Superior temporal gyrus (tissue), 1 donor: ENCODE data around the gene RANBP9.

Experiments
- DNase-seq: peaks from one replicate; pipeline ENCODE4 v3.0.0-alpha.2; 2016; ENCODE audit errors: extremely low spot score

Gene RANBP9

DNA sequence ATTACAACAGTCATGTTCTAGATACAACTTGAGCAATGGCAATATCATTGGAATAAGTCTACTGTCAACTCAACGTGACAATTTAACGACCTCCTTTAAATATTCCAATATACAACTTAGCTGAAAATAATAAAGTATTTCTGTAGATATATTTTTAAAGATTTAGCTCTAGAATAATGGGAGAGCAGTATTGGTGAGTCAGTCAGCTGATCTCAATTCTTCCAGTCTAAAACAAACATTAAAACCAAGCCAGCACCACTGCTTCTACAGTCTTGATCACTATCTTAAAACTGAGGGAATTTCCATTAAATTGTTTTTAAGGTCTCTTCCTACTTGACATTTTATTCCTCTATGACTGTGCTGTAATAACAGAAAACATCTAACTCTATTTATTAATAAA lies 58.3 kb downstream of the RANBP9 start:
- no peak for DNase-seq

DNA sequence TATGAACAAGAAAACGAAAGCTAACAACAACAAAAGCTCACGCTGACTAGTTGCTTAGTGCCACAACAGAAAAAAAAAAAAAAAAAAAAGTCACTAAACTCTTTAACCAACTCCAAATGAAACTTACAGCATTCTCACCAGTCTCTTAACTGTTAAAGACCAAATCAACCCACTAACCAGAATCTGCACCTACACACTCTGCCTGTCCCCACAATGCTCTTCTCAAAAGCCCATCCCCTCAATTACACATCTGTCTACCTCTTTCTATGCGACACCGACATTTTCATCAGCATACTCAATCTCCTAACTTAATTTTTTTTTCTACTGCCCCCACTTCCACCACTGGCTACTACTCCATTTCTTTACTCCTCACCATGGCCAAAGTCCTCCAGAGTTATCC lies 62.2 kb downstream of the RANBP9 start:
- no peak for DNase-seq

DNA sequence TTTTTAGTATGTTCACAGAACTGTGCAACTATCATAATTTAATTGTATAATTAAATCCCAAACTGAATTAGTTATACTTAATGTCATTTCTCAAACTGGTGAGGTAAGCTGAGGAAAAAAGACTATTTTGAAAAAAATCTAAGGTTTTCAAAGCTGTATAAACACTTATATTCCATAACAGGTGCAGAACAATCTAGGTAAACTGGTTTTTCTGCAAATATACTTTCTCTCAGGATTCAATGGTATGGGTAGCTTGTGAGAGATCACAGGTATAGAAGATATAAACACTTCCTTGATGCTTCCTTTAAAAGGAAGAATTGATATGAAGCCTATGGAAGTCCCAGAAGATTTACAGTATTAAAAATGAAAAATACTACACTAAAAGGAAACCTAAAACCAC lies 62.8 kb downstream of the RANBP9 start:
- DNase-seq, result no peak

DNA sequence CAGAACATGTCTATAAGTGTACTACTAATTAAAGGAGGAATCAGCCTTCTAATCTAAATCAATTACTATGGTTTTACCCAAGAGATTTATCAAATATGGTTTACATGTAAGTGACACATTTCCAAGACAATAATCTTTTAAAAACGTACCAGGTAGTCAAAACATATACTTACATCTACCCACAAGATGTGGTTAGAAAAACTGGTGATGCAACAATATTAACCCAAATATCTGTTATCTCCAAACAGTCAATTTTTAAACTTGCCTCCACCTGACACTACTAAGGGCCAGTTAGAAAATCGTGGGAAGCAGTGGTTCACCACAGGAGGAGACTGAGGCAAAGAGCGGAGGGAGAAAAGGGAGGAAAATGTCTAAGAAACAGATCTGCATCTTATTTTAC lies 68.5 kb downstream of the RANBP9 start:
- no peak for DNase-seq

DNA sequence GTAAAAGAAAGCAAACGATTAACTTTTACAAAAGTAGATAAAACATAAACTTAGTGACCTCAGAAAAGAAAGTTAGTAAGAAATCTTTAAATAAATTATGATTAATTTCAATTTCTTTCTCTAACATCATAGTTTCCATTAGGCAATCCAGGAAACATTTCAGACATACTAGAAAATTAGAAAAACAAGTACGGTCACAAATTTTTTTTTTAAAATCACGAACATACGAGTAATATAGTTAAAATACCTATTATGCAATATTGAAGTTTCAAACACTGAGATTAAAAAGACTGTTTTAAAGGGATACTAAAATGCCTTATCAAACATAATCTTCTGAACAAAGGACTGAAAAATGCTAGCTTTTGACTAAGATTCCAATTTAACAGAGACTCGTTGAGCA lies 70.3 kb downstream of the RANBP9 start:
- no peak for DNase-seq

DNA sequence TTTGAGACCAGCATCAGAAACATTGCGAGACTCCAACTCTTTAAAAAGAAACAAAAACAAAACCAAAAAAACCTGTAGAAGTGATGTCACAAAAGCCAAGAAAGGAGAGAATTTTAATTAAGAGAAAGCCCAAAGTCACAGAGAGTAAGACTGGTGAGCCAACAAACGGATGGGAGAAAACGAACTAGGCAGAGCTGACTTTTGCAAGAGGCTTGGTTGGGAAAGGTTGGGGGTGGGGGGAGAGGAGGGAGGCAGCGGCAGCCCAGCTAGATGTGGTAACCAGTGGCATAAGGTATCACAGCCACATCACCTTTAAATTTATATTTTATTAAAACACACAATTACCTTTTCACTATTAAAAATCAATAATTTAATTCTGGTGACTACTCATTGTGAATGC lies 73.0 kb downstream of the RANBP9 start:
- no peak for DNase-seq

DNA sequence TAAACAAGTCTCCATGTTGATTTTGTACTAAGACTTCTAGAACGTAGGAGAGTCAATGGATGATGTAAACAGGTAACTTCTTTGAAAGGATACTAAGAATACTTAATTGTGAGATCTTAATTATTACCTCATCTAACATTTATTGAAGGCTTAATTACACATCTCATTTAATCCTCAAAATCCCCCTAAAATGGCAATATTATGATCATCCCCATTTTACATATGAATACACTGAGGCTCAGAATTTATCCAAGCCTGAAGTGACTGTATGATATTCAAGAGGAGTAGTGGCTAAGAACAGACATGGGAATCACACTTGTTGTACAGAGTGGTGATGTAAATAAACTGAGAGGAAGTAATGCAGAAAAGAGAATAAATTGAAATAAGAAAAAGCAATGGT lies 73.6 kb downstream of the RANBP9 start:
- DNase-seq, result no peak

DNA sequence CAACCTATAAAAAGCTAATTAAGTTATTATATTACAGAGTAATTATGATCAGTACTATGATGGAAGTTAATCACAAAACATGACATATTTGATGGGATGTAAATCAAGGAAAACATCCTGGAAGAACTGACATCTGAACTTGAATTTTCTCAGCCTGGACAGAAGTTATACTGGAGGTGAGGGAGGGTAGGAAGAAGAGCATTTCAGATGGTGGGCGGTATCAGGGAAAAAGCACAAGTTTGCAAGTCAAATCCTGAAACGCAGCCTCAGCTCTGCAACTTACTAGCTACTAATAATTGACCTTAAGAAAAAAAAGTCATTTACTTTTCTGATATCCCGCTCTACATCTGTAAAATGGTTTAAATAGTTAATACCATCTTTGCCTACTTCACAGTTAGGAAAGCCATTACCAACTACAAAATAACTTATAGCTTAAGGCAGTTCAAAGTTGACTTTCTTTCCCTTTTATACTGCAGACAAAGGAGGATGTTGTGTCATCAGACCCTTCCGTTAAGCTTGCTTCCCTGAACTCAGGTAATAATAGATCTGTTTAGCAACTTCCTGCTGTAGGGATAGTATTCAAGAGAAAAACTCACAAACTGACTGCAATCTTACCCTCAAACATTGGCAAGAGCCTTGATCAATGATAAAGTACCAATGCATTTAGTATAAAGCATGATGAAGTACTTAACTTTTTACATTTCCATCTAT lies 75.5 kb downstream of the RANBP9 start:
- DNase-seq, result no peak

DNA sequence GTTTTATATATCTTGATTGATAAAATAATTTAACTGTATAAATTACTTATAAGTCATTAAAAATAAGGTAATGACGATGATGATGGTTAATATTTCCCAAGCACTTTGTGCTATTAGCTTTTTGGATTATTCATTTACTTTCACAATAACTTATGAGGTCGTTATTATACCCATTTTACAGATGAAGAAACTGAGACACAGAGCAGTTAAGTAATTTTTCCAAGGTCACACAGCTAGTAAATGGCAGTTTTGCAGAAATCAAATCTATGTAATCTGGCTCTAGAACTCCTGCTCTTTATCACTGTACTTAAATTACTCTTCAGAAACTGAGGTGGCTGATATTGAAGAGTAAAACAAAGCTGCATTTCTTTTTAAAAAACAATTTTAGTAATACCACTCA lies 78.3 kb downstream of the RANBP9 start:
- no peak for DNase-seq

DNA sequence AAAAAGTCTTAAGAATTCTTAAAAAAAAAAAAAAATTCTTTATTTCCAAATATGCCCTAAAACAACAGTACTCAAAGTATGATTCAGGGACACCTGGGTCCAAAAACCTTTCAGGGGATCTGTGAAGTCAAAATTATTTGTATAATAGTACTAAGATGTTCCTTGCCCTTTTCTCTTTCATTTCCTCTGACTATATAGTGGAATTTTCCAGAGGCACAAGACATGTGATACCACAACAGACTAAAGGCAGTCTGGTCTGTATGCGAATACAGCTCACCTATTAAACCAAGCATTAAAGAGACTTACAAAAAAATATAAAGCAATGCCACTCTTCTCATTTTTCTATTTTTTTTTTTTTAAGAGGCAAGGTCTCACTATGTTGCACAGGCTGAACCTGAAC lies 81.1 kb downstream of the RANBP9 start:
- DNase-seq, result no peak

DNA sequence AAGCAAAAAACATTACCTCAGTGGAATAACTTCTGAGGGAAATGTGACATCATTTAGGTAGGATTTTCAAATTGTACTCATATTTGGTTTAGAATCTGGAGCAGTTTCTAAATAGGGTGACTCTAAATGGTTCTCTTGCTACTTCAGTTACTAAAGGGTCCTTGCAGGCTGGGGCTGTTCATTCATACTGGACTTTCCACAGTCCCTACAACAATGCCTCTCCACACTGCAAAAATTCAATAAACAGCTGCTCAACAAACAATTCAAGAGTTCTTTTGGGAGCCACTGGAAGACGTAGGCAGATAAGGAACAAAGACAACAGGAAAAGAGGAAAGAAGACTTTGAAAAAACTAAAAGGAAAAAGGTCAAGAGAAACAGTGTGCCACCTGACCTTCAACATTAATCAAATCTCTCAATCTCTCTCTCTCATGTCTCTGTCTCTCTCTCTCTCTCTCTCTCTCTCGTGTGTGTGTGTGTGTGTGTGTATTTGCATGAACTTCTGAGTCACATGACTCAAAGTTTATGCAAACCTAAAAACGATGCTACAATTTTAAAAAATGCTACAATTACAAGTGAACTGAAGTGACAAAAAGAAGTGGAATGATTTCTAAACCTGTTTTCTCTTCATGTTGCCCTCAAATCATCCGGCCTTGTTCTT lies 82.0 kb downstream of the RANBP9 start:
- DNase-seq, result no peak

DNA sequence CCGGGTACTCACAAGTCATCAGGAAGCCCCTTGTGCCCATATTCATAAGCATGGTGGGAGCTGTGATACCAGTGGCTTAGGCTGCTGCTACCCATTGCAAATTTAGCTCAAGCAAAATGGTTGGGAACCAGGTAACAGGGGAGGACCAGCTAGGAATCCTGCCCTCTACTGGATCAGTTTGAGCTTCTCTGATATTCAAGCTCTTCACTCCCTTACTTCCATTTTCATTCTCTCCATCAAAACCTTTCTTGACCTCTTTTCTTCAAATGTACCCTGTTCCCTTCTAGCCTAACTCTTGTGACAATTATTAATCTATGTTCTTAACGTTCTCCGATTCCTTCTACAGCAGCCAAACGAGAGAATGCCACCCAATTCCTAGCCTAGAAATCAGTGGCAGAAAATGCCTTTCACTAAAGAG lies 86.8 kb downstream of the RANBP9 start:
- no peak for DNase-seq

DNA sequence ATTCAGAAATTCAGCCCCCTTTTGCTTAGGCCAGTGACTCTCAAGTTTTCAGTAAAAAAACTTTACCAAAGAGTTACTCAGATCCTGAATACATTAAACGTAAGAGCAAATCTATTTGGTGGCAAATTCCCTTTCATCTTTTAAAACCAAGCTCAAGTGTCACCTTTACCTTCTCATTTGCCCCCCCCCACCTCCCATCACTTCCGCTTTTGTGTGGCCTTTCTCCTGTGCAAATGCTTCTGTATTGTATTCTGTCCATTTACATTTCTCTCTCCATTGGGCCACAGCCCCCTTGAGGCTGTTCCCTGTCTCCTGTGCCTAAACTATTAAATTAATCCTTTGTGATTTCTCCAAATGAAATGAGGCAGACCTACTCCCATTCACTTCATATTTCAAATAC lies 94.6 kb downstream of the RANBP9 start:
- no peak for DNase-seq

DNA sequence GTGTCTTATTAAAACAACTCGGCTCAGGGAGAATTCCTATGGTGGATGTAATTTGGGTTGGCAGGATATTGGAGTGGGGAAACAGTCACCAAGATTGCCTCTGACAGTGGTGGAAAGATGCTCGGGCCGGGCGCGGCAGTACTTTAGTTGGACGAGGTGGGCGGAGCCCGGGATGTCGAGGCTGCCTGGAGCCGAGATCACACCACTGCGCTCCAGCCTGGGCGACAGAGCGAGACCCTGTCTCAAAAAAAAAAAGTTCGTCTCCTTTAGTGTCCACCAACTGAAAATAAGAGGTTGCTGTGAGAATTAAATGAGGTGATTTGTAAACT lies 95.9 kb downstream of the RANBP9 start:
- DNase-seq, result peak; percentile 55

DNA sequence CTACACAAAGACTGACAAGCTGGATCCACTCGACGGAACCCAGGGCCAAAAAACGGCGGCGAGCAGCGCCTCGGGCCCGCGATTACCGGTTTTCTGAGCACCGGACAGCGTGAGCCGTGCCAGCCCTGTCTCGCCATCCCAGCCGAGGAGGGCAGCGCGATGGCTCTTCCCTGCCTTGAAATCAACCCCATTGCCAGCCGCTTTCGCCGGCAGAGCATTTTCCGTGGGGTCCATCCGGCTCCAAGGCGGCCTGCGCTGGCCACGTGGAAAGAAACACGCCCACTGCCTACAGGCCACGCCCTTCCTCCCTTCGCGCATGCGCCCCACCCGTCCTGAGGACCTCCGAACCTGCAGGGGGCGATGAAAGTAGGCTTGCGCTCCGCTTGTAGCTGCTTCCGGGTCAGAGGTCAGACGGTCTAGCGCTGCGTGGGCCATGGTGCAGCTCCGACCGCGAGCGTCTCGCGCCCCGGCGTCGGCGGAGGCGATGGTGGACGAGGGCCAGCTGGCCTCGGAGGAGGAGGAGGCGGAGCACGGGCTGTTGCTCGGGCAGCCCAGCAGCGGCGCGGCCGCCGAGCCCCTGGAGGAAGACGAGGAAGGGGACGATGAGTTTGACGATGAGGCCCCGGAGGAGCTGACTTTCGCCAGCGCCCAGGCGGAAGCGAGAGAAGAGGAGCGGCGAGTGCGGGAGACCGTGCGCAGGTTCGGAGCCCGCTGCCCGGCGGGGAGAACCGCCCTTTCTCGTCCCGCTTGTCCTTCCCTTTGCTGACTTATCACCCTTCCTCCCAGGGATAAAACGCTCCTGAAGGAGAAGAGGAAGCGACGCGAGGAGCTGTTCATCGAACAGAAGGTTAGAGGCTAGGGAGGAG lies 96.5 kb downstream of the RANBP9 start, which contains the start of gene NOL7:
Gene NOL7, plus strand, starts transcription at position 410 of the 866 bp plus-strand sequence. Its CDS starts 24 bp downstream, at position 434.
- DNase-seq, result peak; percentile 99

DNA sequence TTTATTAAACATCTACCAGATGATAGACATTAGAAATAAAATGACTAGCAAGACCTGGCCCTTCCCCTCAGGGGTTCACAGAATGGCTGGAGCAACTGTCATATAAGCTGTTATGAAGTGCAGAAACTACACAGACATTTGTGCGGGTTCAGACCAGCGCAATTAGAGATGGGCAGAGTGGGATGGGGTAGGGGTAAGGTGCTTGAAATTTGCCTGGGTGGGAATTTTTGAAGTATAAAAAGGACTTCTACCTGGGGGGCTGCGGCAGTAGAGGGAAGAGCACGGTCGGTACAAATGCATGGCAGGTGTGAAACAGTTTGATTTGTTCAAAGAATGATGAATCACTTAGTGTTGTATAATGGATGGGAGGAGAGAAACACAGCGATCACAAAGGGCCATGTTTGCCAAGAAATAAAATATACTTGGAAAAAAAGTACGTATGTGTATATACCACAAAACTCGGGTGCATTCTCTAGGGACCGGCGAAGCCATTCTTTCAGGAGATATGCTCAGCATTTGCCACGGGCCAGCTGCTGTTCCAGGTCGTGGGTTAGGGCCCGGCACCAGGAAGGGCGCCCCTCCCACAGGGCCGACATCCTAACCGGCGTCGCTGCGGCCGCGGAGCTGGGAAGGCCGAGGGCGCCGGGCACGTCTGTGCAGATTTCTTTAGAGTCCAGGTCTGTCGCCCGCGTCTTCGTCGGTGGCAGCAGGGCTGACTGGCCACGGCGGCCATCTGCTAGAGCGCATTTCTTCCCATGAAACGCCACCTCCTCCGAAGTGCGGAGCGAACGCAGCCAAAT lies 97.3 kb downstream of the RANBP9 start:
- DNase-seq, result no peak

DNA sequence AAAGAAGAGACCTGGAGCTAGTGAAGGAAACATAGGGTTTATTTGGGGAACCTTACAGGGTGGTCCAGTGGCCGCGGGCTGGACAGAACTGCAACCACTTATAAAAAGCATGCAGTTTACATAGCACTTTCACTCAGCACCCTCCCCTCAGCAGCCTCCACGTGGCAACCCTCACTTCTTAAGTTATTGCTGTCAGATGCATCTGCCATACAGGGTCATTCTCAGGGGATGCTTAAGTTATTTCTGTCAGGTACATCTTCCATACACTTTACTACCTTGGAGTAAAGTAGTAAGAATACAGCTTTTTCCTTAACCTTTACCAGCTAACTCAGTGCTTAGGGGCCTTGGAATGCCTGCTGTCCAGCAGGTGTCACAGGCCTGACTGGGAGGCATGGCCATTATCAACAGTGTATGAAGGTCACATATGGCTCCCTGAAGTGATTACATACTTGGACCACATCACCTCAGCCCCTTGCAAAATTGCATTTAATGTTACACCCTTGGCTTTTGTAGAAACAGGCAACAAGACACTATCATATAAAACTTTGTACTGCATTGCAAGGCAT lies 98.5 kb downstream of the RANBP9 start:
- DNase-seq, result no peak

DNA sequence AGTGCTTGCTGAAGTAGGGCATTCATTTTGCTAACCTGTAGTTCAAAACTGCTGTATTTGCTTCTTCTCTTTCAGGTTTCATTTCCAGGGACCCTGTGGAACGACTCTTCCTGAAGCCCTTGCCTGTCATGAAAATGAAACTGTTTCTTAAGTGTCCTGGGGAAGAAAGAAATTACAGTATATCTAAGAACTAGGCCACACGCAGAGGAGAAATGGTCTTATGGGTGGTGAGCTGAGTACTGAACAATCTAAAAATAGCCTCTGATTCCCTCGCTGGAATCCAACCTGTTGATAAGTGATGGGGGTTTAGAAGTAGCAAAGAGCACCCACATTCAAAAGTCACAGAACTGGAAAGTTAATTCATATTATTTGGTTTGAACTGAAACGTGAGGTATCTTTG lies 99.9 kb downstream of the RANBP9 start:
- no peak for DNase-seq

DNA sequence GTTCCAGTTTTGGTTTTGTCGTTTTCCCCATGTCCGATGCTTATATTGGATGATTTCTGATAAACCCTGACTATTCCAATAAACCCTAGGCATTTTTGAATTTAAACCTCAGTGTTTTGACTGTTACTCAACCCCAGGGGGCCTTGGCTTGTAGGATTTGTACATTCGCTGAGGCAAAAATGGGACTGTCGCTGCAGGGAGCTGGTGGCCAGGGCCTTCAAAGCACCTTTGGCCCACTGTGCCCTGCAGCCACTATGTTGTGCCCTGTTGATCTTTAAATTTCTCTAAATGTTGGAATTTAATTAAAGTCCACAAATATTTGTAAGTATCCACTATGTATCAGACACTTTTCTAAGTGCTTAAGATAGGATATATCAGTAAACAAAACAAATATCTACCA lies 106.0 kb downstream of the RANBP9 start:
- DNase-seq, result no peak

DNA sequence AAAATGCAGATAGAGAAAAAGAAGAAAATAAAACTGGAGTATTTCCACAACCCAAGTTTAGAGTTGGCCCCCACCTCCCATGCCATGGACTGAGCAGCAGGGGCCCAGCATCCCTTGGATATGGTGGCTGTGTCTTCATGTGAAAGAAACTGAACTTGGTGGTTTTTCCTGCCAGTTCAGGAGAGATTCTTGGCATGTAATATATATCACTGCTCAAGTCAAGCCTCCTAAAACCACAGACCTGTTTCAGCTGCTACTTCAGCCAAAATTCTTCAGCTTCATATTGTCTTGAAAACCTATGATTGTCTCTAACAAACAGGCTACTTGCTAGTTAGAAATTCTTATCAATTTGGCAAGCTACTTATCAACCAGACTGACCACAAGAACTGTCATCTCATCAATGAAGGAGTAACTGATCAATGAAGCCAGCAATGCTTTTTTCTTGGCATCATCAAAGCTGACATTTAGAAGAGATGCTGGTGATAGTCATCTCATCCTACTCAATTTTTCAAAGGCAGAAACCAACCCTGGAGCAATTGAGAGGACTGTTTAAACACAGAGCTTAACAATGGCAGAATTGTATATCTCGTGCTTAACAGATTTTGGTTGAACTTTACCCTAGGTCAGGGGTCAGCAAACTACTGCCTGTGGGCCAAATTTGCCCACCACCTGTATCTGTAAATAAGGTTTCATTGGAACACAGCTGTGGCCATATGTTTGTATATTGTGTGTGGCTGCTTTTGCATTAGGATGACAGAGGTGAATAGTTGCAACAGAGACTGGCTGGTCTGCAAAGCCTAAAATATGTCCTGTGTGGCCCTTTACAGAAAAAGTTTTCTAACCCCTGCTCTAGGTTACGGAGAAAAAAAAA lies 106.9 kb downstream of the RANBP9 start:
- no peak for DNase-seq

DNA sequence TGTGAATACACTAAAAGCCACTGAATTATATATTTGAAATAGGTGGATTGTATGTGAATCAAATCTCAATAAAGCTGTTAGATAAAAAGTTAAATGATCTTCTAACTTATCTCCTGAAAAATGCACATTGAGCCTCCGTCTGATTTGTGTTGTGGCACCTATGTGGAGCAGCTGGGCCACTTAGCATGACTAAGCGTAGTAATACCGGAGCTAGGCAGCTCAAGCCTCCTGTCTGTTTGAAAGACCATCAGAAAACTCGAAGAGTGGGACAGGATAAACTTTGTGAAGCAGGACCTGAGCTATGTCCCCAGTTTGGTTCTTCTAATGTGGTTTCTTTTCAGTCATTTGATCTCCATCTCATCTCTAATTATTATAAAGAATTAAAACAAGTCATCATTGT lies 107.5 kb downstream of the RANBP9 start:
- DNase-seq, result no peak
